Measurements from ENCODE around the gene ODF4. TPM values are rescaled to one million over a fixed set of nuclear protein-coding genes. Genes with fewer than 3 reads are reported as not detected.

The ODF4 gene
- total and polyA plus RNA-seq, 10 of the 15 experiments (the other 5 are each of a cell fraction or from before 2014, with no cell fraction given): not detected

GRCh38 chr17:8357910-8358309 lies 18.3 kb downstream of the ODF4 start:
- Histone ChIP-seq H3K27me3 (replicated peaks in 1 of 2; ENCODE audit: control insufficient read depth in 2 of 2, insufficient read depth in 2 of 2, low read length in 1 of 2) (0 out of 4 replicates have a peak, but pooled peaks cover 0 to 2% of the 10 kb centered on the region in 2 experiments), H3K79me2 (ENCODE audit: control insufficient read depth, insufficient read depth, low read length) (no peaks in the 10 kb centered on the region), H3K27ac (ENCODE audit: control insufficient read depth, insufficient read depth) (no peak overlapping the region), H3K4me2 (ENCODE audit: control insufficient read depth, insufficient read depth) (no peak overlapping the region), H3K9me3 (replicated peaks; ENCODE audit: control insufficient read depth, insufficient read depth, low read length) (no peaks in the 10 kb centered on the region), H2AFZ (ENCODE audit: control insufficient read depth, low read depth, low read length) (no peak overlapping the region), H3K9ac (ENCODE audit: control insufficient read depth, insufficient read depth, low read length) (no peak overlapping the region), H3K4me1 (ENCODE audit: control insufficient read depth, insufficient read depth, low read length) (no peaks in the 10 kb centered on the region), H4K20me1 (ENCODE audit: control insufficient read depth, insufficient read depth) (no peaks in the 10 kb centered on the region), H3K36me3 (ENCODE audit: control insufficient read depth in 2 of 2, insufficient read depth in 2 of 2, low read length in 1 of 2) (no peaks in the 10 kb centered on the region), H3K4me3 (no peak overlapping the region)
- DNase-seq (ENCODE audit: low read depth, low spot score) (no peak), ATAC-seq (no peak), FAIRE-seq (no peak)
- no peak for TF ChIP-seq E2F8 (IDR thresholded peaks at IDR 0.05; ENCODE audit: low read depth, partially characterized antibody)
- TF ChIP-seq SREBF2 (IDR thresholded peaks at IDR 0.05; ENCODE audit: low read length): no peak
- TF ChIP-seq BACH1 (IDR thresholded peaks at IDR 0.05; ENCODE audit: borderline replicate concordance): no peak
- no peak for TF ChIP-seq LARP7 (IDR thresholded peaks at IDR 0.05)
- no peak for TF ChIP-seq YBX1 (IDR thresholded peaks at IDR 0.05)
- no peak for TF ChIP-seq NFYB (IDR thresholded peaks at IDR 0.05; ENCODE audit: insufficient read depth, low read depth, low read length)
- TF ChIP-seq YY1 (IDR thresholded peaks at IDR 0.05; ENCODE audit: low read depth, low read length): no peak
- no peak for TF ChIP-seq NR2F1 (conservative IDR thresholded peaks at IDR 0.05)
- TF ChIP-seq ZBTB40 (IDR thresholded peaks at IDR 0.05; ENCODE audit: borderline replicate concordance): no peak
- no peak for TF ChIP-seq KLF5 (IDR thresholded peaks at IDR 0.05; ENCODE audit: partially characterized antibody)
- no peak for TF ChIP-seq HDAC6 (IDR thresholded peaks at IDR 0.05; ENCODE audit: unreplicated experiment)
- no peak for TF ChIP-seq BHLHE40 (IDR thresholded peaks at IDR 0.05; ENCODE audit: borderline replicate concordance in 1 of 2, low read depth in 2 of 2, low read length in 1 of 2)
- no peak for TF ChIP-seq CHD1 (IDR thresholded peaks at IDR 0.05; ENCODE audit: low read depth, low read length)
- ChIA-PET POLR2A (no interaction called here), RAD21 (ENCODE audit: unreplicated experiment) (no interaction called here), SMC1A (ENCODE audit: uncharacterized antibody, unreplicated experiment) (no interaction called here), CTCF (no interaction called here)
- WGBS (ENCODE audit: insufficient coverage, insufficient replicate concordance, low lambda C conversion rate, missing lambda C conversion rate): 72% methylated on average over 3 of the region's 3 CpGs
- intact Hi-C loops (cut with micrococcal nuclease; ENCODE audit: unreplicated experiment) (no loop called here), in situ Hi-C loops (cut with MboI) (no loop called here)
- BruUV-seq (replicated peaks): no TSS peak
